ENCODE results near the gene SOCS7.

DNA sequence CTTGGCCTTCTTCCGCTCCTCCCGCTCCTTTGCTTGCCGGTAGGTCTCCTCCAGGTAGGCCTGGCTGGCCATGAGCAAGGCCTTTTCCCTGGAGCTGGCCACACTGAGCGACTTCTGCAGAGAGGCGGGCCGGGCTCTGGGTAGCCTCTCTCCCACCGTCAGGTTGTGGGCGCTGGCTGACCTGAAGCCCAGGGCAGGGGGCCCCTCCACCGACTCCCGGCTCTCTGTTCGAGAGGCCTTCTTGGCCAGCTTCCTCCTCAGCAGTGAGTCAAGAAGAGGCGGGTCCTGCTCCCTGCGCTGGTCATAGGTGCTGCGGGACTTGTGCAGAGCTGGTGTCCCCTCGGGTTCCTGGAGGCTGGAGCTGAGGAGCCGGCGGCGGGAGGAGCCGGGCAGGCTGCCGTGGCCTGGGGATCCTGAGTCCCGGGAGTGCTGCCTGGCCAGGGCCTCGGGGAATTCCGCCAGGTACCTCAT lies 20.7 kb upstream of the SOCS7 start:
- TF ChIP-seq, protein P1, sequence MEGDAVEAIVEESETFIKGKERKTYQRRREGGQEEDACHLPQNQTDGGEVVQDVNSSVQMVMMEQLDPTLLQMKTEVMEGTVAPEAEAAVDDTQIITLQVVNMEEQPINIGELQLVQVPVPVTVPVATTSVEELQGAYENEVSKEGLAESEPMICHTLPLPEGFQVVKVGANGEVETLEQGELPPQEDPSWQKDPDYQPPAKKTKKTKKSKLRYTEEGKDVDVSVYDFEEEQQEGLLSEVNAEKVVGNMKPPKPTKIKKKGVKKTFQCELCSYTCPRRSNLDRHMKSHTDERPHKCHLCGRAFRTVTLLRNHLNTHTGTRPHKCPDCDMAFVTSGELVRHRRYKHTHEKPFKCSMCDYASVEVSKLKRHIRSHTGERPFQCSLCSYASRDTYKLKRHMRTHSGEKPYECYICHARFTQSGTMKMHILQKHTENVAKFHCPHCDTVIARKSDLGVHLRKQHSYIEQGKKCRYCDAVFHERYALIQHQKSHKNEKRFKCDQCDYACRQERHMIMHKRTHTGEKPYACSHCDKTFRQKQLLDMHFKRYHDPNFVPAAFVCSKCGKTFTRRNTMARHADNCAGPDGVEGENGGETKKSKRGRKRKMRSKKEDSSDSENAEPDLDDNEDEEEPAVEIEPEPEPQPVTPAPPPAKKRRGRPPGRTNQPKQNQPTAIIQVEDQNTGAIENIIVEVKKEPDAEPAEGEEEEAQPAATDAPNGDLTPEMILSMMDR (IDR thresholded peaks at IDR 0.05; ENCODE audit: poor library complexity): no peak
- TF ChIP-seq EZH2 (IDR thresholded peaks at IDR 0.05; ENCODE audit: borderline replicate concordance) (no peak), EZH2phosphoT487 (IDR thresholded peaks at IDR 0.05; ENCODE audit: low read depth, severe bottlenecking, unreplicated experiment) (no peak)

Data from hepatocyte (in vitro differentiated cells).